Measurements from ENCODE around the gene PLXNA4.

DNA sequence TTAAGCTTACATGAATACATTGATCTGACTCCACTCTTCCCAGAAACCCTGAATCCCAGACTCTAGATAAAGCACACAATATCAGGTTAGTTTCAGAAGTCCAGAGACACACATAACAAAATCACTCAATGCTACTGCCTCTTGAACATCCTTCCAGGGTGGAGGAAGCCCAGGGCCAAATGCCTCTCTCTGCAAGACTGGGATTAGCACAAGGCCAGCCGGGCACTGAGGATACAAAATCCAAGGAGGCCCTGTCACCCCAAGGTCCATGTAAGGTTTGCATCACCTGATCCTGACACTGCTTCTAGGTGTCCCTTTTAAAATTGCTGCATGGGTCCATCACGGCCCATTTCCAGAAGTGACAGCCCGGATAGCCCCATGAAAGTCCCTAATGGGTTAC lies 2.6 kb upstream of the PLXNA4 start:
- TF ChIP-seq, protein P1, sequence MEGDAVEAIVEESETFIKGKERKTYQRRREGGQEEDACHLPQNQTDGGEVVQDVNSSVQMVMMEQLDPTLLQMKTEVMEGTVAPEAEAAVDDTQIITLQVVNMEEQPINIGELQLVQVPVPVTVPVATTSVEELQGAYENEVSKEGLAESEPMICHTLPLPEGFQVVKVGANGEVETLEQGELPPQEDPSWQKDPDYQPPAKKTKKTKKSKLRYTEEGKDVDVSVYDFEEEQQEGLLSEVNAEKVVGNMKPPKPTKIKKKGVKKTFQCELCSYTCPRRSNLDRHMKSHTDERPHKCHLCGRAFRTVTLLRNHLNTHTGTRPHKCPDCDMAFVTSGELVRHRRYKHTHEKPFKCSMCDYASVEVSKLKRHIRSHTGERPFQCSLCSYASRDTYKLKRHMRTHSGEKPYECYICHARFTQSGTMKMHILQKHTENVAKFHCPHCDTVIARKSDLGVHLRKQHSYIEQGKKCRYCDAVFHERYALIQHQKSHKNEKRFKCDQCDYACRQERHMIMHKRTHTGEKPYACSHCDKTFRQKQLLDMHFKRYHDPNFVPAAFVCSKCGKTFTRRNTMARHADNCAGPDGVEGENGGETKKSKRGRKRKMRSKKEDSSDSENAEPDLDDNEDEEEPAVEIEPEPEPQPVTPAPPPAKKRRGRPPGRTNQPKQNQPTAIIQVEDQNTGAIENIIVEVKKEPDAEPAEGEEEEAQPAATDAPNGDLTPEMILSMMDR (IDR thresholded peaks at IDR 0.05; ENCODE audit: insufficient read depth, low read depth, low read length) = no peak
- no peak for TF ChIP-seq EZH2 (IDR thresholded peaks at IDR 0.05; ENCODE audit: insufficient read depth, low read length)

Data from astrocyte (in vitro differentiated cells and primary cell).